Endothelial cell of umbilical vein (primary cell): Measurements from ENCODE around the gene ZNF827.

Experiments used
- EZH2 ChIP-seq: IDR thresholded peaks from 2 replicates; pipeline ENCODE4 v1.6.1; 2012; ENCODE audit warnings: borderline replicate concordance, low read depth, mild to moderate bottlenecking, moderate library complexity, low read length, inconsistent platforms; ENCODE audit not compliant: severe bottlenecking
- MYC ChIP-seq: IDR thresholded peaks from one replicate; pipeline ENCODE4 v1.6.1; 2011; ENCODE audit warnings: mild to moderate bottlenecking, low read depth, low read length
- POLR2A ChIP-seq: IDR thresholded peaks from 2 replicates; pipeline ENCODE4 v1.6.1; 2012; ENCODE audit warnings: low read depth, mild to moderate bottlenecking, control low read depth, low read length
- POLR2AphosphoS5 ChIP-seq: IDR thresholded peaks from 2 replicates; pipeline ENCODE4 v1.6.1; 2012; ENCODE audit warnings: low read depth, mild to moderate bottlenecking, control low read depth, low read length, moderate library complexity; ENCODE audit not compliant: insufficient read depth
- TF ChIP-seq, protein P1 (sequence below), 2 donors: IDR thresholded peaks; 1 replicate in 1 of 2; 2 replicates in 1 of 2; pipeline ENCODE4 v1.5.1; 2011; ENCODE audit warnings: low read length in 2 of 2, mild to moderate bottlenecking in 2 of 2, moderate library complexity in 2 of 2, control low read depth in 1 of 2, inconsistent platforms in 1 of 2, low read depth in 1 of 2; ENCODE audit not compliant: insufficient read depth in 1 of 2; ENCODE audit errors: extremely low read depth in 1 of 2

DNA sequence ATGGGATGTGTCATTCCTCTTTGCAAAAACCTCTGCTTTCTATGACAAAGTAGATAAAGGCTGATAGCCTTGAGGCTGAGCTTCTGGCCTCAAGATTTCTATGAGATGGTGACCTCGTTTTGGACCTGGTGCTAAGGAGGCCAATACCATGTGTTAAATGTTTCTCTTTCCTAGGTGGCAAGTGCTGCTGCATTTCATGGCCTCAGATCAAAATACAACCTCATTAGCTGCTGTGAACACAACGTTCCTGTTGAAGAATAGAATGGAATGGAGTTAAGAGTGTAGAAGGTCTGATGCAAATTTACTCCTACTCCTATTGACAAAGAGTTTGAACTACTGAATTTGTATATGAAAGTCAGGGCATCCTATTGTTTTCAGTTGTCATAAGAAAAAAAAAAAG is 146.6 kb downstream of the ZNF827 start:
- TF ChIP-seq EZH2, result no peak
- TF ChIP-seq, protein P1, sequence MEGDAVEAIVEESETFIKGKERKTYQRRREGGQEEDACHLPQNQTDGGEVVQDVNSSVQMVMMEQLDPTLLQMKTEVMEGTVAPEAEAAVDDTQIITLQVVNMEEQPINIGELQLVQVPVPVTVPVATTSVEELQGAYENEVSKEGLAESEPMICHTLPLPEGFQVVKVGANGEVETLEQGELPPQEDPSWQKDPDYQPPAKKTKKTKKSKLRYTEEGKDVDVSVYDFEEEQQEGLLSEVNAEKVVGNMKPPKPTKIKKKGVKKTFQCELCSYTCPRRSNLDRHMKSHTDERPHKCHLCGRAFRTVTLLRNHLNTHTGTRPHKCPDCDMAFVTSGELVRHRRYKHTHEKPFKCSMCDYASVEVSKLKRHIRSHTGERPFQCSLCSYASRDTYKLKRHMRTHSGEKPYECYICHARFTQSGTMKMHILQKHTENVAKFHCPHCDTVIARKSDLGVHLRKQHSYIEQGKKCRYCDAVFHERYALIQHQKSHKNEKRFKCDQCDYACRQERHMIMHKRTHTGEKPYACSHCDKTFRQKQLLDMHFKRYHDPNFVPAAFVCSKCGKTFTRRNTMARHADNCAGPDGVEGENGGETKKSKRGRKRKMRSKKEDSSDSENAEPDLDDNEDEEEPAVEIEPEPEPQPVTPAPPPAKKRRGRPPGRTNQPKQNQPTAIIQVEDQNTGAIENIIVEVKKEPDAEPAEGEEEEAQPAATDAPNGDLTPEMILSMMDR (IDR thresholded peaks at IDR 0.05; ENCODE audit: extremely low read depth in 1 of 2, insufficient read depth in 1 of 2, low read depth in 1 of 2, low read length in 2 of 2), result no peak
- no peak for TF ChIP-seq MYC
- TF ChIP-seq POLR2AphosphoS5, result no peak
- TF ChIP-seq POLR2A, result no peak
